ENCODE results near the gene RGS11. TPM values are rescaled to one million over a fixed set of nuclear protein-coding genes. Genes with fewer than 3 reads are reported as not detected.

Gene RGS11
- total and polyA plus RNA-seq, 2 of the 4 experiments (the other 2 are of a cell fraction): under 0.01 to 0.48 TPM

DNA sequence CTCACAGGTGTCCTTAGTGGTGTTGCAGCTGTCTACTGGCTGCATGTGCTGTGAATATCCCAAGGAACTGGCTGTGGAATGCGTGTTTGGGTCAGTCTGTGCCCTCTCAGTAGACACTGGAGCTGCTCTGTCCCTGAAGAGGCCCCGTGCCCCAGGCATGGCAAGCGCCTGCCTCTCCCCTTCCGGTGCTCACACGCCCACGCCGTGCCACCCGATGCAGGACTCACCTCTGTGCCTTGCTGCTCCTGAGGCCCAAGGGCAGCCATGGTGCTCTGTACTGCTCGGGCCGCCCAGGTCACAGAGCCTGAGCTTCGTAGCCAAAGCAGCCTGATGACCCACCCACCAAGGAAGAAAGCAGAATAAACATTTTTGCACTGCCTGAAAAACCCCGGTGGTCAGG is 10.0 kb downstream of the RGS11 start:
- no peak overlapping the region for H3K4me2 ChIP-seq (ENCODE audit: low read depth, low read length)
- H2BK20ac ChIP-seq (ENCODE audit: low read depth, low read length): no peak overlapping the region
- peak overlapping the region; percentile 58 for H2AFZ ChIP-seq (replicated peaks; ENCODE audit: low read length, poor library complexity)
- H3K27ac ChIP-seq (ENCODE audit: insufficient read depth, low read length): no peak overlapping the region
- H3K27me3 ChIP-seq (ENCODE audit: control insufficient read depth, insufficient read depth, low read length): no peaks in the 10 kb centered on the region
- no peak overlapping the region for H3K23ac ChIP-seq (ENCODE audit: low read depth, low read length)
- no peaks in the 10 kb centered on the region for H4K20me1 ChIP-seq (ENCODE audit: insufficient read depth, low read length)
- peaks cover 3% of the 10 kb centered on the region for H3K9me1 ChIP-seq (ENCODE audit: insufficient read depth, low read length)
- 67% methylated on average over 10 of the region's 12 CpGs; no CpG with 5 or more reads in 1 of the 2 experiments for WGBS, 2 experiments (ENCODE audit: extremely low coverage in 2 of 2, insufficient read length in 1 of 2)
- H3K79me1 ChIP-seq (ENCODE audit: low read depth in 1 of 2, low read length in 2 of 2): no peaks in the 10 kb centered on the region
- peaks cover 29% of the 10 kb centered on the region for H3K36me3 ChIP-seq (ENCODE audit: control insufficient read depth, insufficient read depth, low read length)
- H3K9me3 ChIP-seq (ENCODE audit: control insufficient read depth, insufficient read depth, low read length): no peaks in the 10 kb centered on the region
- no peak overlapping the region for H3K4me3 ChIP-seq (ENCODE audit: insufficient read depth, low read depth, low read length)
- TF ChIP-seq POLR2A (IDR thresholded peaks at IDR 0.05; ENCODE audit: low read depth, low read length) (no peak), MXI1 (IDR thresholded peaks at IDR 0.05; ENCODE audit: borderline replicate concordance, low read depth, low read length) (no peak), FOS (IDR thresholded peaks at IDR 0.05; ENCODE audit: low read depth, low read length) (no peak)
- in situ Hi-C loops (cut with MboI; ENCODE audit: low sequenced_read_pairs): no loop called here
- ChIA-PET POLR2A (ENCODE audit: unreplicated experiment) (no interaction called here), CTCF (no interaction called here)
- ATAC-seq (ENCODE audit: low read depth) (peak; percentile 24), DNase-seq (no peak)
- no peak overlapping the region for H2BK15ac ChIP-seq (ENCODE audit: low read depth, low read length)
- H2BK5ac ChIP-seq (ENCODE audit: low read depth, low read length, poor library complexity, severe bottlenecking): no peak overlapping the region
- no peaks in the 10 kb centered on the region for H3K4me1 ChIP-seq (ENCODE audit: control insufficient read depth, insufficient read depth, low read length)
- no peak overlapping the region for H3K18ac ChIP-seq (ENCODE audit: low read depth, low read length)
- no peak overlapping the region for H3K14ac ChIP-seq (replicated peaks; ENCODE audit: low read depth, low read length)
- no peak overlapping the region for H4K5ac ChIP-seq (ENCODE audit: low read depth, low read length)
- no peak overlapping the region for H3K4ac ChIP-seq (ENCODE audit: low read depth, low read length)
- H3K9ac ChIP-seq (ENCODE audit: low read depth, low read length): no peak overlapping the region
- no peak overlapping the region for H3K56ac ChIP-seq (ENCODE audit: extremely low read depth, insufficient read depth, low read length)
- intact Hi-C loops (cut with micrococcal nuclease): no loop called here
- H2AK9ac ChIP-seq (replicated peaks; ENCODE audit: low read depth, low read length, poor library complexity): no peak overlapping the region
- dilution Hi-C loops (cut with HindIII; ENCODE audit: low sequenced_read_pairs, unreplicated experiment): no loop called here
- no TSS peak for BruUV-seq (replicated peaks)
- H2BK120ac ChIP-seq (ENCODE audit: low read depth, low read length): no peak overlapping the region
- no peak overlapping the region for H4K91ac ChIP-seq (ENCODE audit: insufficient read depth, low read depth, low read length)
- H2AK5ac ChIP-seq (ENCODE audit: low read depth, low read length): no peak overlapping the region
- H4K8ac ChIP-seq (ENCODE audit: low read depth in 2 of 2, low read length in 2 of 2): no peak overlapping the region
